Glutamatergic neuron (in vitro differentiated cells): Measurements from ENCODE around the gene TBX4. TPM values are rescaled to one million over a fixed set of nuclear protein-coding genes. Genes with fewer than 3 reads are reported as not detected.

Source experiments
- DNase-seq: peaks from one replicate; pipeline ENCODE4 v3.0.0; 2022
- H3K27ac Mint-ChIP-seq: one replicate; pipeline ENCODE4 v1.8.0; 2020; ENCODE audit warnings: mild to moderate bottlenecking, mixed read lengths, inconsistent platforms; ENCODE audit not compliant: unreplicated experiment
- H3K27me3 Mint-ChIP-seq: one replicate; pipeline ENCODE4 v1.8.0; 2020; ENCODE audit warnings: mild to moderate bottlenecking, moderate library complexity, mixed read lengths, inconsistent platforms; ENCODE audit not compliant: unreplicated experiment
- H3K36me3 Mint-ChIP-seq: one replicate; pipeline ENCODE4 v1.8.0; 2020; ENCODE audit warnings: mild to moderate bottlenecking, mixed read lengths, inconsistent platforms; ENCODE audit not compliant: unreplicated experiment
- H3K4me1 Mint-ChIP-seq: one replicate; pipeline ENCODE4 v1.8.0; 2020; ENCODE audit warnings: mild to moderate bottlenecking, low read depth, mixed read lengths, inconsistent platforms; ENCODE audit not compliant: unreplicated experiment
- H3K4me3 Mint-ChIP-seq: one replicate; pipeline ENCODE4 v1.8.0; 2020; ENCODE audit warnings: mild to moderate bottlenecking, mixed read lengths, inconsistent platforms; ENCODE audit not compliant: unreplicated experiment
- H3K9me3 Mint-ChIP-seq: one replicate; pipeline ENCODE4 v1.8.0; 2020; ENCODE audit warnings: mild to moderate bottlenecking, moderate library complexity, mixed read lengths, inconsistent platforms; ENCODE audit not compliant: unreplicated experiment
- total RNA-seq: library from RNA; stranded (reverse); fragmentation: NEBNext Ultra II Directional; extraction: Animal tissue kit (Norgen Biotek cat#: 25700); gene quantifications from one replicate; pipeline ENCODE4 v1.2.1, GENCODE V29; 2021; ENCODE audit not compliant: unreplicated experiment
- TF ChIP-seq, protein P1 (sequence below): fragments of 200-600 bp; sonication (generic); IDR thresholded peaks from one replicate; pipeline ENCODE4 v1.5.0; 2021; ENCODE audit not compliant: partially characterized antibody, unreplicated experiment

The TBX4 gene
- total RNA-seq, 1 donor from 2014 or later, result not detected

DNA sequence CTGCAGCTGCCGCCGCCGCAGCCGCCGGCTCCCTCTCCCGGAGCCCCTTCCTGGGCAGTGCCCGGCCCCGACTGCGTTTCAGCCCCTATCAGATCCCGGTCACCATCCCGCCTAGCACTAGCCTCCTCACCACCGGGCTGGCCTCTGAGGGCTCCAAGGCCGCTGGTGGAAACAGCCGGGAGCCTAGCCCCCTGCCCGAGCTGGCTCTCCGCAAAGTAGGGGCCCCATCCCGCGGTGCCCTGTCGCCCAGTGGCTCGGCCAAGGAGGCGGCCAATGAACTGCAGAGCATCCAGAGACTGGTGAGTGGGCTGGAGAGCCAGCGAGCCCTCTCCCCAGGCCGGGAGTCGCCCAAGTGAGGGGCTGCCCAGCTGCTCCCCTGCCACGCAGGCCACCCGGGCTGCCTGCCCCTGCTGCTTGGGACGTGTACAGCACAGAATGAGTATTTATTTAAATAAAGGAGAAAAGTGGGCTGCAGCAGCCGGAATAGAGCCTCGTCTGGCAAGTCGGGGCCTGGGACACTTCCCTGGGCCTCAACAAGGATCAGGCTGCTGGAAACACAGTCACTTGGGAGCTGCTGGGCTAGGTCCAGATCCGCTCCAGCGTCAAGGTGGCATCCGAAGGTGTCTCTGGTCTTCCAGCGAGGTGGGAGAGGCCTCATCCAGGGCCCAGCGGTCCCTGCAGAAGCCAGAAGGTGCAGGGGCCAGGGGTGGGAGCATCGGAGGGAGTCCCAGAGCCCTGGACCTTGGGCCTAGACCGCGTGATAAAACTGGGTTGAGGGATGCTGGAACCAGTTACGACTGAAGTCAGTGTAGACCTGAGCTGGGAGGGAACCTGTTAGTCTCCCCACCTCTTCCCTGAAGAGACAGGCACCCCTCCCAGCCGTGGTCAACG is 43.8 kb upstream of the TBX4 start:
- H3K9me3 Mint-ChIP-seq, result peaks cover 12% of the 10 kb centered on the region
- H3K27ac Mint-ChIP-seq, result no peak overlapping the region
- peaks cover 31% of the 10 kb centered on the region for H3K27me3 Mint-ChIP-seq
- DNase-seq, result peak; percentile 31
- TF ChIP-seq, protein P1, sequence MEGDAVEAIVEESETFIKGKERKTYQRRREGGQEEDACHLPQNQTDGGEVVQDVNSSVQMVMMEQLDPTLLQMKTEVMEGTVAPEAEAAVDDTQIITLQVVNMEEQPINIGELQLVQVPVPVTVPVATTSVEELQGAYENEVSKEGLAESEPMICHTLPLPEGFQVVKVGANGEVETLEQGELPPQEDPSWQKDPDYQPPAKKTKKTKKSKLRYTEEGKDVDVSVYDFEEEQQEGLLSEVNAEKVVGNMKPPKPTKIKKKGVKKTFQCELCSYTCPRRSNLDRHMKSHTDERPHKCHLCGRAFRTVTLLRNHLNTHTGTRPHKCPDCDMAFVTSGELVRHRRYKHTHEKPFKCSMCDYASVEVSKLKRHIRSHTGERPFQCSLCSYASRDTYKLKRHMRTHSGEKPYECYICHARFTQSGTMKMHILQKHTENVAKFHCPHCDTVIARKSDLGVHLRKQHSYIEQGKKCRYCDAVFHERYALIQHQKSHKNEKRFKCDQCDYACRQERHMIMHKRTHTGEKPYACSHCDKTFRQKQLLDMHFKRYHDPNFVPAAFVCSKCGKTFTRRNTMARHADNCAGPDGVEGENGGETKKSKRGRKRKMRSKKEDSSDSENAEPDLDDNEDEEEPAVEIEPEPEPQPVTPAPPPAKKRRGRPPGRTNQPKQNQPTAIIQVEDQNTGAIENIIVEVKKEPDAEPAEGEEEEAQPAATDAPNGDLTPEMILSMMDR, result no peak
- H3K36me3 Mint-ChIP-seq, result no peaks in the 10 kb centered on the region
- peaks cover 7% of the 10 kb centered on the region for H3K4me1 Mint-ChIP-seq
- H3K4me3 Mint-ChIP-seq, result peak overlapping the region; percentile 81

DNA sequence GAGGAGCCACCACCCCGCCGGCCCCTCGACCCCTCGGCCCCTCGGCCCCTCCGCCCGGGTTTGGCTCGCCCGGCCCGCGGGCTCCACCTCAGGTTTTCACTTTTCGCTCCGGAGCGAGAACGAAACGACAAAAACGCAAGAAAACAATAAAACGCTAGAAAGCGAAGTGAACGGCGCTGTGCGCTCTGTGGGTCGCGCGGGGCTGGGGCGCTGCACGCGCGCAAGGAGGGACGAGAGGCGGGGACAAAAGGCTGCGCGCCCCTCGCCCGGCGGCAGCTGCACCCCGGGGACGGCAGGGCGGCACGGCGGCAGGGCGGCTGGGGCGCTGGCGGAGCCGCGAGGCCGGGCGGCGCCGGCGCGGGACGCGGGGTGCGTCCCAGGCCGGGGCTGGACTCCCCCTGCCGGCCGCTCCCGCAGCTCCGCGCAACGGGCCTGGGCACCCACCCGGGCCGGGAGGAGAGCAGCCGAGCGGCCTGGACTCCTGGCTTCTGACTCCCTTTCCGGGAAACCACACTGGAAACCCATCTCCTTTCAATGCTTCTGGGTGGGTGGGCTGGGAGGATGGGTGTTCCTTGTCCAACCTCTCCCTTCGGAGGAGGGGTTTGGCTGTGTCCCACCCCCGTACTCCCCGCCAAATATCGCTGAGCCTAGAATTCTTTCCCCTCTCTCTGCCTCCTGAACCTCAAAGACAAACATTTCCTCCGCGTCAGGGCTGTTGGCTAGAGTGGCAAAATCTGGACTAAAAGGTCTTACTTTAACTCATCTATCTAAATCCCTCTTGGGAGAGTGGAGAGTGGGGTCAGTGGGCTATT is 42.7 kb upstream of the TBX4 start:
- H3K27me3 Mint-ChIP-seq, result peaks cover 25% of the 10 kb centered on the region
- no peak overlapping the region for H3K27ac Mint-ChIP-seq
- DNase-seq, result peak; percentile 74
- peak overlapping the region; percentile 72 for H3K4me3 Mint-ChIP-seq
- peaks cover 5% of the 10 kb centered on the region for H3K4me1 Mint-ChIP-seq
- H3K9me3 Mint-ChIP-seq, result peaks cover 11% of the 10 kb centered on the region
- TF ChIP-seq, protein P1, result peak; percentile 41
- H3K36me3 Mint-ChIP-seq, result no peaks in the 10 kb centered on the region

DNA sequence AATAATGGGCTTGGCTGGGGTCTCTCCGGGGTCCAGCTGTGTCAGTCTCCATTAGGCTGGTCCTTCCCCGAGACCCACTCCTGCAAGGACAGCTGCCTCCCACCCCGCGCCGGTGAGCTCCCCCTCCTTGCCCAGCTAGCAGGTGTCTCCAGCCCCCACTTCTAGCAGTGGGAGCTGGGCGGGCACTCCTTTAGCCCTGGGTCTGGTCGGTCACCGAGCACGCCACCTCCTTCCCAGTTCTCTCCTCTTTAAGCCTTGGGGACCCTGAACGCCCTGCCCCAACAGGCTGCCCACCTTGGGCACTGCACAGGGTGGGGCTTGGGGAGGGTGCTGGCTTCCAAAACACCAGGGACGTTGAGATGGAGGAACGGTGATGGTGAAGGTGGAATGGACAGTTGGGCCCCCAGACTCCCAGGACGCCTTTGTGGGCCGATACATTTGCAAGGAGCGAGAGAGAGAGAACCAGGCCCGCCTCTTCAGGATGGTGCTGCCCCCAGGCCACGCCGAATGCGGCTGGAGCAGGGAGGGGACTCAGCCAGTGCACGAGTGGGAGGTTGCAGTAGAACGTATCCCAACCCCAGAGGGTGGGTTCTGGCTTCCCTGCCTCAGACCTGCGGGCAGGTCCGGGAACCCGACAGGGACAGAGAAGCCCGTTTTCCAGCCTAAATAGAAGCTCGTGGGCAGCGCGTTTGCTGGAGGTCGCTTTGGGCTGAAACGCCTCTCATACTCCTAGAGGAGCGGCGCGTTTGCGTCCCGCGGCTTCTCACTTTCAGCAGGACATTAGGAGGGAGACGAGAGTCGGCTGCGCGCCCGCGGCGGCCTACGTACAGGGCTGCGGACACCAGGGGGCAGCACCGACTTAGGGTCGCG is 41.8 kb upstream of the TBX4 start:
- Mint-ChIP-seq H3K9me3 (peaks cover 11% of the 10 kb centered on the region), H3K27ac (no peak overlapping the region), H3K4me3 (peak overlapping the region; percentile 72), H3K4me1 (peaks cover 5% of the 10 kb centered on the region), H3K27me3 (peaks cover 22% of the 10 kb centered on the region), H3K36me3 (no peaks in the 10 kb centered on the region)
- peak; percentile 85 for DNase-seq
- TF ChIP-seq, protein P1, result peak; percentile 70

DNA sequence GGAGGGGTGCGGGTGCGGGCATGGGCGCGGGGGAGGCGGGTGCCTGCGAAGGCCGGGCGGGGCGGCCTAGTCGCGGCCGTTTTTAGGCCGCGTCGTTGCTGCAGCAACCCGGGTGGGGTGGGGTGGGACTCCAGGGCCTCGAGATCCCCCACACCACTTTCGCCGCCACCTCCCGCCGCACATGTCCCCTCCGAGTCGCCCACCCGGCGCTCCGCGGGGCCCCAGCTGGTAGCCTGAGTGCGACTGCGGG is 41.3 kb upstream of the TBX4 start:
- no peak overlapping the region for H3K4me3 Mint-ChIP-seq
- TF ChIP-seq, protein P1, result peak; percentile 57
- H3K36me3 Mint-ChIP-seq, result no peaks in the 10 kb centered on the region
- no peak overlapping the region for H3K27ac Mint-ChIP-seq
- H3K4me1 Mint-ChIP-seq, result peaks cover 5% of the 10 kb centered on the region
- peaks cover 21% of the 10 kb centered on the region for H3K27me3 Mint-ChIP-seq
- peaks cover 11% of the 10 kb centered on the region for H3K9me3 Mint-ChIP-seq
- DNase-seq, result no peak
